ENCODE results near the gene ACTN1.

The ACTN1 gene

DNA sequence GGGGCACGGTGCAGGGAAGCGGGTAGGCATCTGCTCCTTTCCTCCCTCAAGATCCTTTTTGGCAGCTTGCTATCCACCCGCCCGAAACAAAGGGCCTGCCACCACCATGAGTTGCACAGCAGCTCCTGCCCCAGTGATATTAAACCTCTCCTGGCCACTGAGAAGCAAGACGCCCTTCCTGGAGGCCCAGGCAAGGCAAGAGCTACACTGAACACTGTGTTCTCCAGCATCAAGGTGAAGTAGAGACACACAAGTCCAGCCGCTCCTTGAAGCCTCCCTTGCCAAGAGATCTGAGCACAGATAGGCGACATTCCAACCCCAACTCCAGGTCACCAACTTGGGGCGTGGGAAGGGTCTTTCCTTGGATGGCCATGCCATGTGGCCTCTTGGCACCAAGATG is 70.9 kb downstream of the ACTN1 start:
- FAIRE-seq: no peak

DNA sequence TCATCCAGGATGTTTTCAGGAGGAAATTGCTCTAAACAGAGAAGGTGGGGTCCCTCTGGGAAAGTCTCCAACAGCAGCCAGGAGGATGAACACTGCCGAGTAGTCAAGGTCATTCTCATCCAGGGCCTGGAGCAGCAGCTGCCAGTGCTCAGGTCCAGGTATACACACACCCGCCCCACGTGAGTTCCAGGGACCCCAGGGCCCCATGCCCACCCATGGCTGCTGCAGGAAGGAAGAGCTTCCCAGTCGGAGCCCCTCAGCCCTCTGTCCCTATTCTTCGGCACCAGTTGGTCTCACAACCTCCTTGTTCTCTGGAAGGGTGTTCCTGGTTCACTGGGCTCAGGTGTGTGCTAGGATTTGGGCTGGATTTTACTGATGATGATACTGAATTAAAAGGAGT is 72.7 kb downstream of the ACTN1 start:
- no peak for FAIRE-seq

DNA sequence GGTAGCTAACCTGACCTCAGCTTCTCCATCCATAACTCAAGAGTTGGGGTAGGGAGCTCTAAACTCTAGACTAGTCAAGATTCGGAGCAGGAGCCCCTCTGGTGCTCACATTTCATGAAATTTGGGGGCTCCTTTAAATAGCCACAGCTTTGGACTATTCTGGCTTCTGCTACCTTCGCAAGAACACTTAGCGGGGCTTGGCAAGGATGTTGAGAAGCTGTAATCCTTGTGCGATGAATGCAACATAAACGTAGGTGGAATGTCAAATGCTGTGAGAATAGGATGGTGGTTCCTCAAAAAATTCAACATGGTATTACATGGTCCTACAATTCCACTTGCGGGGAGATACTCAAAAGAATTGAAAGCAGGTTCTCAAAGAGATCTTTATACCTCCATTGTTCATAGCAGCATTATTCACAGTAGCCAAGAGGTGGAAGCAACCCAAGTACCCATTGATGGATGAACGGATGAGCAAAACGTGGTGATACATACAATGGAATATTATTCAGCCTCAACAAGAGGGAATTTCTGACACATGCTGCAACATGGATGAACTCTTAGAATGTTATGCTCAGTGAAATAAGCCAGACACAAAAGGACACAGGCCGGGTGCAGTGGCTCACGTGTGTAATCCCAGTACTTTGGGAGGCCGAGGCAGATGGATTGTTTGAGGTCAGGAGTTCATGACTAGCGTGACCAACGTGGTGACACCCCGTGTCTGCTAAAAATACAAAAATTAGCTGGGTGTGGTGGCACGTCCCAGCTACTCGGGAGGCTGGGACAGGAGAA is 73.8 kb downstream of the ACTN1 start:
- no peak for FAIRE-seq

DNA sequence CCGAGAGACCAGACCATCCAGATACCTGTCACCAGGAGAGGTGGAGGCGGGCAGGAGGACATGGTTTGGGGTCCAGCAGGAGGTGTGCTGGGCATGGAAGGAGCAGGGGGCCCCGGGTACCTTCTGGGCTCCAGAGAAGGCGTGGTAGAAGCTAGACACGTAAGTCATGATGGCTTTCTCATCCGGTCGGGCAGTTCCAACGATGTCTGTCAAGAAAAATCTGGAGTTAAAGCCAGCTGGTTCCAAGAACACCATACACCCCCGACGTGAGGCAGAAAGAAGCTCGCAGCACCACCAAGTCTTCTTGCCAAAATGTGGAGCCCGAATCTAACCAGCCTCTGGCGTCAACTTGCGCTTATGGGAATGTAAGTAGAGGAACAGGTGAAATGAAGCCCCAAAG is 76.7 kb downstream of the ACTN1 start:
- FAIRE-seq: no peak

DNA sequence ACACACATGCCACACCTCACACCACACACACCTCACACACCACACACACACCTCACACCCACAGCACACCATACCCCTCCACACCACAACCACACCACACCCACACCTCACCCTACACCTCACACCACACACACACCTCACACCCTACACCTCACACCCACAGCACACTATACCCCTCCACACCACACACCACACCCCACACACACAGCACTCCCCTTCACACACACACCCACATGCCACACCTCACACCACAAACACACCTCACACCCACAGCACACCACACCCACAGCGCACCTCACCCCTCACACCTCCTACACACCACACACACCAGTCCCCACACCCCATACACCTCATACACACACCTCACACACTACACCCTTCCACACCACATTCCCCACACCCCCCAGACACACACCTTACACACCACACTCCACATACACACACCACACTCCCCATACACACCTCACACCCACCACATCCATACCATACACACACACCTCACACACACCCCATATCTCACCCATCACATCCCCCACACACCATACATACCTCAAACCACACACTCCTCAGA is 80.0 kb downstream of the ACTN1 start:
- FAIRE-seq: no peak

DNA sequence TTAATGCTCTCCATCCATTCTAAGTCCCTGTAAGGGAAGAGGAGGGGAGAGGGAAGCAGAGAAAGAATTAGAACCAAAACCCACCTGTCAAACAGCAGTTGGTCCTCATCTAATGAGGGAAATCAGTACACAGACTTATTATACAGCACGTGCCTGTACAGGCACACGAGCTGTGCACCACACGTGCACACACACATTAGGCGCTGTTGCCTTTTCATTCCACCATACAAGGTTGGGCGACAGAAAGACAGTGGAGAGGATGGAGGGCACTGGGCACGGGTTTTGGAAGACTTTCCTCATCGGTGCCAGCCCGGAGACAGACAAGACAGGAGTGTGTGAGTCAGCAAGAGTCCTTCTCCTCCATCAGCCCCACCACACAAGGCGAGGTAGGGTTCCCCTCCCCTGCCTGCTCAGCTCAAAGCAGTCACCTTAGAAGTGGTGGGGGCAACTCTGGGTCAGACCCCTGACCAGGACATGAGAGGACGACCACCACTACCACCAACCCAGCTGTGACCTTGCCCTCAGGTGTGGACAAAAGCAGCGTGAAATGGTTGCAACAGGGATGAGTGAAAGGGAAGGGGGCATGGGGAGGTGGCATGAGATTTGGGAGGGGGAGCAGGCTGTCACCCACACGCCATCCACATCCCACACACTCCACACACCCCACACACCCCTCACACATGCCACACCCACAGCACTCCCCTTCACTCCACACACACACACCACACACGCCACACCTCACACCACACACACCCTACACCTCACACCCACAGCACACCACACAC is 80.7 kb downstream of the ACTN1 start:
- FAIRE-seq: no peak

DNA sequence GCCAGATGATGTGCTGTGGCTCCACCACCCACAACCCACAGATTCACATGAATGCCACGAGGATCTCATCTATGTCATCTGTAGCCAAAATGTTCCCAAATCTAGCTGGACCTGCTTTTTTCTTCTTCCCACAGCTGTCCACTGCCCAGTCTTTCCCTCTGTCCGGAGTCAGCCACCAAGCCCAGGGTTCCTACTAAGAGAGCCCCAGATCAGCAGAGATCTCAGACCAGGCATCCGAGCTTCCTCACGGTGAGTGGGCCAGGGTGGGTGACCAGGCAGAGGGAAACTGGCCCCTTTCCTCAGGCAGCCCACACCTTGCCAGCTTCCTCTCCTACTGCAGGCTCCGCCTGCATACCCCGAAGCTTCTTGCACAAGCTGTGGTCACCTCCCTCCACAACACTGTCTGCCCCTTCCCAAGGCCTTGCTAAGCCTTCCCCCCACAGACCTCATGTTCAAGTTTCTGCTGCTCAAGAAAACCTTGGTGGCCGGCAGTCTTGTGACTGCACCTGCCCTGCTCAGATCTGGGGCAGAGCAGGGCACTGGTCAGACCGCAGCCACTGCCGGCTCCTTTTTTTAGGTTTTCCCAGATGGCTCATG is 81.4 kb downstream of the ACTN1 start:
- no peak for FAIRE-seq

DNA sequence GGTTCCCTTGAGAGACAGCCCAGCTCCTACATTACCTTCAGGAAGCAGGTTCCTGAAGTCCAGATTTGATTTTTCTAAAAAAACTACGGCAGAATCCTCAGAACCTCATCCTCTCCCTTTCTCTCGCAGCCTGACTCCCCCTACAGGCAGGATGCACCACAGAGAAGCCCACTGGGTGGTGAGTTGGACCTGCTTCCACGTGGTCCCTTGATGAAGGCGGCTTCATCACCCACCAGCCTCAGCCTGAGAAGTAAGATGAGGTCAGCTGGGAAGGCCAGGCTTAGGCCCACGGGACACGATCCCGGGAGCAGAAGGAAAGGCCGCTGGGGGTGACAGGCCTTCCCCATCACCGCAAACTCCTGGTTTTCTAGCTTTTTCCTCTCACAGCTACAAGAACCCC is 83.0 kb downstream of the ACTN1 start:
- FAIRE-seq: no peak

DNA sequence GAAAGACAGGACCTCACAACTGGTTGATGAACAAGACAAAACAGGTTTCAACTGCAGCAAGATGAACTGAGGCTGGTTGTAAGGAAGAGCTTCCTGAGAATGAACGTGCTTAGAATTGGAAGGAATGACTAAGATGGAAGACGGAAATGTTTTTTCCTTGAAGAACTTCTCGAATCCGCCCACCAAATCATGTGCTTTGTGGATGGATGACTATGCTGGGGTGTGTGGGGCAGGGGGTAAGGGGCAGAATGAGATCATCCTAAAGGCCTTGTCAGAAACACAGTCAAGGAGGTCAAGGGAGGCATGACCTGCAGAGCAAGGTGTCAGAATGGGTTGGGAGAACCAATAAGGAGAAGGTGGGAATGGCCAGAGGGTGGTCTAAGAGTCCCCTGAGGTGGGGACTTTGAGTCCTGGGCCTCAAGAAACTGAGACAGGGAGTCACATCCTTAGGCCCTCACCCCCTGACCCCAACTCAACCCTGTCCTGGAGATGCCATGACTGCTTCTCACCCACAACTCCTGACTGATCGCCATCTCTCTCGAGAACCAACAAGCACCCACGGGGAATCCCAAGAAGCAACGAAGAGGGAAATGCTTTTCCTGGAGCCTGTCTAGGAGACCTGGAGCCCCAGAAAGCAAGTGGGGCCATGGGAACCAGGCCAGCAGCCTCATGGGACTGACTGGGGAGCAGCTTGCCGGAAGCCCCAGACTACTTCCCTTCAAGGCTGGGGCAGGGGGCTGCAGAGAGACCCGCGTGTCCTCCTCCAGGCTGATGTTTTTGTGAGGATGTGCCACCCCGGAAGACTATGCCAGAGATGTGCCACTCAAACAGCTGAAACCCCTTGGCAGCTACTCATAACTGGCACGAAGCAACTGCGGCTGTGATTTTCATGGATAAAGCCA is 84.0 kb downstream of the ACTN1 start:
- no peak for FAIRE-seq

DNA sequence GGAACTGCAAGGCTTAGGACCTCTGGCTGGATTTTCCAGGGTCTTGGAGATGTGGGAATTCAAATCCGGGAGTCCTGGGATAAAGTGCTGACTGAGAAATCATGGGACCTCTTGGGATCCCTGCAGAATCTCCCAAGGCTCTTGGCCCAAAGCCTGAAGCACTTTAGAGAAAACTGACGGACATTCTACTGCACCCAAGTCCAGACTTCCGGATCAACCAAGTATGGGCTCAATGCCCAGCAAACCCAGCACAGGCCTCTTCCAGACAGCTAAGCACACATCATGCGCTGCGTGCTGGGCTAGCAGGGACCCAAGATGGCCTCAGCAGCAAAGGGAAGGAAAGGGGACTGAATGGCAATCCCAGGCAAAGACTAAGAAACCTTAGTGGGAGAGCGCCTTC is 85.0 kb downstream of the ACTN1 start:
- no peak for FAIRE-seq

DNA sequence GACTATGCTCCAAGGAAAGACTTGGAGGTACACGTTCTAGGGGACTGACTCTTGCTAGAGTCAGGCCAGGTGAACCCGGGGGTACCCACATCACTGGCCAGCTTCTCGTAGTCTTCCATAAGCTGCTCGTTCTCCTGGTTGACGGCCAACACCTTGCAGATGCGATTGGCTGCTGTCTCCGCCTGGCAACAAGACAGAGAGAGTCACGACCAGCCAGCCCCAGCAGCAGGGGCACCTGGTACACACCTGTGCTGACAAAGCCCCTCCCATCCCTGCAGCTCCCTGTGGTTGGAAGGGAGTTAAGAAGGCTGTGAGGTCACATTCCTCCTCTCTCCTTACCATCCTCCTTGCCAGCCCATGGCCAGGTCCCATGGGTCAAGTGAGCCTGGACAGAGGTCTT is 85.5 kb downstream of the ACTN1 start:
- no peak for FAIRE-seq

DNA sequence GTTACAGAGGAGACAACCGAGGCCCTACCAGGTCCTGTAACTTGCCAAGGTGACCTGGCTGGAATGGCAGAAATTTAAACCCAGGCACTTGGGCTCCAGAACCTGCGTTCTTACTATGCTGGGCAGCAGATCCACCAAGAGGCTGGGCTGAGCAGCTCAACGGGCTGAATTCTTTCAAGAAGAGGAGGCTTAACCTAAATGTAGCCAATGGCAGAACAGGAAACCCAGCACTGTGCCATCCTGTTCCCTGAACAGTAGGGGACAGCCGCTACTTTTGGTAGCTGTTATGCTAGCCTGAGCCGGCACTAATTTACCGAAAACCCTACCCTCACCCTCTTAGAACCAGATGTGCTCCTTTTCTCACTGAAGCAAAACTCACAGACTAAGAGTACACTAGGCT is 86.1 kb downstream of the ACTN1 start:
- no peak for FAIRE-seq

DNA sequence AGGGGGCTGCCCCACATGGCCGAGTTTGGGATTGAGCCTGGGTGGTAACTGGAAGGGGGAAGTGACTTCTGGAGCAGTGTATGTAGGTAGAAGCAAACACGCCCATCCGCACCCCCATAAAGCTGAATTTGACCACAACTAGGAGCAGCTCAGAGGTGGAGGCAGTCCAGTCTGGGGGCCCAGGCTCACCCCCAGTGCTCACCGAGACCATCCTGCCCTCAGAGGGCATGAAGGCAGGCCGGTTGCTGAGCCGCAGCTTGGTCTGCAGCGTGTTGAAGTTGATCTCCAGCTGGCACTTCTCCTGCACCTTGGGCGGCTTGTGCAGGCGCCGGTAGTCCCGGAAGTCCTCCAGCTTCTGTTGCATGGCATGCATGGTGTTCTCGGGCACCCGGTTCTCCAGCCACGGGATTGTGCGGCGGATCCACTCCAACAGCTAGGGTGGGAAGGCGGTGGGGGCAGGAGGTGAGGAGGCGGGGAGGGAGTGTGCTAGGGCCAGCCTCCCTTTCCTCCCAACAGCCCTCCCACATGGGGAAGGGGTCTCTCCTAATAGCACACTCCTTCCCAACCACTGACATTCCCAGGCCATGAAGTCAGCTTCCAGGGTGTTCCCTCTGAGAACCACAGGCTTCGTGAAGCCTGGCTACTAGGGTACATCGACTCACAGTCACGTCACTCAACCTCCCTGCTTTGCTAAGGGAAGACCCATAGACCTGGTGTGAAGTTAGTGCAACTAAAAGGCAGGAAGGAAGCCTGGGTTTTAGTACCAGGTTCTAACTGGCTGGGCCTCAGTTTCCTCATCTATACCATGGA is 87.0 kb downstream of the ACTN1 start:
- FAIRE-seq: no peak

DNA sequence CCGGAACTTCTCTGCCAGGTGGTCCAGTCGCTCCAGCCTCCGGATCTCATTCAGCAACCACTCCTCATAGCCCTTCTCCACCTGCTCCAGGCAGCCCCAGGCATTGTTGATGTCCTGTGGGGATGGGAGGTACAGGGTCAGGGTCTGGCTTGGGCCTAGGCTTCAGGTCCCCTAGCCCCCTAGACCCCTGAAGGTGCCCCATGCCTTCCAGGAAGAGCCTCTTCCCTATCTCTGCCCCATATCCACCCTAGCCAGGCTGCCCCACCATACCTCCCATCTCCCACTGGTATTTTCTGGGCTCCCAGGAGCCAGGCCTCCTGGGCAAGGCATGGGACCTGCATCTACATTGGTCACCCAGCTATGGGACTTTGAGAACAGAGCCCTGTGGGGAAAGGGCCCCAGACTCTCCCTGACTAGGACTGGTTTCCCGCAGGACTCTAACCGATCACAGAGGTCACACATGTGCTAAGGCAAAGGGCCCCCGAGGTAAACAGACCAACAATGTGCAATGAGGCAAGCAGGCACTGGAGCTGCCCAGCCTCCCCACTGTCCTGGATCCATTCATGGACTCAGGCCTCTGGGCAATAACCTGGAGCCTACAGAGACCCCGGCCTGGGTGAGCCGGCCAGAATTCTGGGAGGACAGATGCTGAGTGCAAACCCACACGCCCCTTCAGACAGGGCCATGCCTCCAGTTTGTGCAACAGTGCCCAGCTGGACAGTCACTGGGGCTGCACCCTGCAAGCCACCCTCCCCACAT is 88.8 kb downstream of the ACTN1 start:
- FAIRE-seq: no peak

DNA sequence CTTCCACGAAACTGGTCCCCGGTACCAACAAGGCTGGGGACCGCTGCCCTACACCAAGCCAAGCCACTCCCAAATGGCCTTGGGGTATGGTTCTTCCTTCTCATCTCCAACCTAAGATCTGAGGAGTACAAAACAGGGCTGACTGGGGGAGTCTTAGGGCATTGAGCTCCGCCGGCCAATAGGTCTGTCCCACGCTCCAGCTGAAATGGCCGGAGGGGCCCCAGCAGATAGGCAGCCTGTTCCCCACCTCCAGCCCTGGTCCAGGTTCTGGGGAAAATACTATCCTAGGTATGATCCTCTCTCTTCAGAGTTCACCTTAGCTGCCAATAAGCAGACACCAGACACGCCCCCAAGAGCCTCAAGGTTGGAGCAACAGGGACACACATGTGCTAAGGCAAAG is 90.2 kb downstream of the ACTN1 start:
- FAIRE-seq: no peak

DNA sequence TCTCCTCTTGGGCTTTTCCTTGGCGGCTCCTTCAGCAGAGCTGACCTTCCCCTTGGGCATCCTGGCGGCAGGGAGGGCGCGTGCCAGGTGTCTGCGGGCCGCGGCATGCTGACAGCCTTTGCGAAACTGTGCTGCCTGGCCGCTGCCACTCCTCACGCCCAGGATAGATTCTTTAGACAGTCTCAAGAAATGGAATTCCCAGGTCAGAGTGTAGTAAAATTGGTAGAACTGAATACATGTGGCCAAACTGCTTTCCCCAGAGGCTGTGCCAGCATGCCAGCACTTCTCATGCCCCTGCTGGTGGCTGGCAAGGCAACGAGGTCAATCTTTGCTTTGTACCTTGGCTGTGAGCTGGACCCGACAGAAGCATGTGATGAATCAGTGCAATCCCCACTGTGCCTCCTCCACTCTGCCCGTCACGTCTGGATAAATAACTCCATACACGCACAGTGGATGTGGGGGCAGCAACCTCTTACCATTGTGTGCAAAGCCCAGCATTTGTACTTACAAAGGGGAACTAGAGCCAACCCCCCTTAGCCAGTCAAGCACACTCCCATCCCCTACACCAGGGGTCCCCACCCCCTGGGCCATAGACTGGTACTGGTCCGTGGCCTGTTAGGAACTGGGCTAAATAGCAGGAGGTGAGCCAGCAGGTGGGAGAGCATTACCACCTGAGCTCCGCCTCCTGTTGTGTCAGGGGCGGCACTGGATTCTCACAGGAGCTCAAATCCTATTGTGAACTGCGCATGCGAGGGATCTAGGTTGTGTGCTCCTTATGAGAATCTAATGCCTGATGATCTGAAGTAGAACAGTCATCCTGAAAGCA is 90.9 kb downstream of the ACTN1 start:
- FAIRE-seq: no peak

DNA sequence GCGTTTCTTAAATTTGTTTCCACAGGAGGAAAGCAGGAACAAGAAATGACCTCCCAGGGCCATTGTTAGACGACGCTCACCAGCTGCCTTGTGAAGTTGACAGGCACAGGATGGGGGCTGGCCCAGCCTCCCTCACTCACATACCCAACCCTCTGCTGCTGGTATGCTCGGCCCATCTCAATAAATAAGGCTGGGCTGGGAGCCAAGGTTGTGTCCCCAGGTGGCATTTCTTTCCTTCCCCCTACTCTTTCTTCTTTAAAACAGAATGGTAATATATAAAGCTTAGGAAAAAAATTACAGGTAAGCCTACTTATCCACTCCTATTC is 93.0 kb downstream of the ACTN1 start:
- FAIRE-seq: no peak

DNA sequence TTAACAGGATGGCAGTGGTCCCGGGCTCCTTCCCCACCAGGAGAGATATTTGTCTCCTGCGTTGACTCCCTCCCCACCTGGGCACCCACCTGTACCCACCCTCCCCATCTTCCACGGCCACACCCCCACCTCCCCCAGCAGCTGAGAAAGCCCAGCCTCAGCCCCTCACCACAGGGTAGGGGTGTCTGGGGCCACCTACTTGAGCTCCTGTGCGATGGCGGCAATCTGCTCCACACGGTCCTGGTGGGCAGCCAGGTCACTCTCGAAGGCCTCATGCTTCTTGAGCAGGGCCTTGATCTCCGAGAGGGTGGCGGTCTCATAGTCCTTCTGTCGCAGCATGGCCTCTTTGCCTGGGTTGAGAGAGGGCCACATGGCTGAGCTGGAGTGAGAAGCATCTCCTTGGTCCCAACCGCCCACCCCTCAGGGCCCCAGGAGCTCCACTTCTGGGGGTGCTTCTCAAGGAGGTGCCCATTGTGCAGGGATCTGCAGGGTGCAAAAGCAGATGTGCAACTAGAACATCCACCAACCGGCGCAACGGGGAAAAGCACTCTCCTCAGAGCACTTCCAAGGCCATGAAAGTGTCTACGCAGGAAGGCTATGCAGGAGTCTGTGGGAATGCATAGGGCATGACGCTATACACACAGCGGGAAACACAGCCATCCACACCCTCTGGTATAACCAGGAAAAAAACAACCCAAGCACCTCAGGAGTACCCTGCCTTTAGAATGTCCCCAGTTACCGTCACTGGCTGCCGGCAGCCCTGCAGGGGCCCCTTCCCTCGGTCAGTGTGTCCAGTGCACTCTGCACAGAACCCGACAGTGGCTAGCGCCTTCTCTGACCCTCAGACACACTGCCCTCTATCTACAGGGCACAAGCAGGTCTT is 93.6 kb downstream of the ACTN1 start:
- no peak for FAIRE-seq
